ENCODE results near the gene NPC1L1. TPM values are rescaled to one million over a fixed set of nuclear protein-coding genes. Genes with fewer than 3 reads are reported as not detected.

NPC1L1 gene
- total RNA-seq, 2 experiments from 2014 or later, result 0.13 TPM; not detected in 1

DNA sequence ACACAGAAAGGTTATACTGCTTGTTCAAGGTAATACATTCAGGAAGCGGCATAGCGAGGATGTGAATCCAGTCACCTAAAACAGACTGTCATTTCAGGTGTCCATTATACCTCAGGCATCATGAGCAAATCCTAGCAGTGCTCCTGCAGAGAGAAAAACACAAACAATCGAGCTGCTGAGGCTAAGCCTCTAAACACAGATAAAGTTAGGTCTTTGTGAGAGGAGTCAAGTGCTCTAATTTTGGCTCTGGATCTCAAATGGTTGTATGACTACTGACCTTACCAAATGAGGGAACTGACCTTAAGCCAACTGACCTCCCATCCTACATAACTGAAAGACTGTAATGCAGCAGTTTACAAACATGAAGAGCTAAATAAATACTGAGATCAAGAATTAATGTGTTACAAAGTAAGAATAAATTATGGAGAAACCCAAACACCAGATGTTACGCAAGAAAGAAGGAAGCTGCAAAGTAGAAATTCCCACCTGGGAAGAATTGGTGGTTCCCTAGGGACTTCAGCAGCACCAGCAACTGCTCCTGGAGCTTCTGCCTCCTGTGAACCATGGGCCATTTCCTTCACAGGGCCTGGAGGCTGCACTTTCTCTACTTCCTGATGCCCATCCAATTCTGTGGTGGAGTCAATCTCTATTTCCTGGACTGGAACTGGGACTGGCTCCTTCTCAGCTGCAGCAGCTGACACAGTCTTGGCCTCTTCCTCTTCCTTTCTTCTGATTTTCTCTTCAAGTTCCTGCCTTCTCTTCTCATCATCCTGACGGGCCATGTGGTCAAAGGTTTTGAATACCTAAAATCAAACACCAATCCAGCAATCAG, 56.4 kb downstream of the NPC1L1 start:
- POLR2A ChIA-PET, result interaction anchor here (1.0 to 1.1 kb wide), 2 partner anchors 12 to 98 kb away, joined by 3 read pairs; no protein-coding TSS in a partner anchor
- H3K27ac ChIP-seq (ENCODE audit: low read depth, low read length, poor library complexity, severe bottlenecking), result no peak overlapping the region
- intact Hi-C loops (cut with micrococcal nuclease; ENCODE audit: unreplicated experiment), result no loop called here
- TF ChIP-seq, protein P1, sequence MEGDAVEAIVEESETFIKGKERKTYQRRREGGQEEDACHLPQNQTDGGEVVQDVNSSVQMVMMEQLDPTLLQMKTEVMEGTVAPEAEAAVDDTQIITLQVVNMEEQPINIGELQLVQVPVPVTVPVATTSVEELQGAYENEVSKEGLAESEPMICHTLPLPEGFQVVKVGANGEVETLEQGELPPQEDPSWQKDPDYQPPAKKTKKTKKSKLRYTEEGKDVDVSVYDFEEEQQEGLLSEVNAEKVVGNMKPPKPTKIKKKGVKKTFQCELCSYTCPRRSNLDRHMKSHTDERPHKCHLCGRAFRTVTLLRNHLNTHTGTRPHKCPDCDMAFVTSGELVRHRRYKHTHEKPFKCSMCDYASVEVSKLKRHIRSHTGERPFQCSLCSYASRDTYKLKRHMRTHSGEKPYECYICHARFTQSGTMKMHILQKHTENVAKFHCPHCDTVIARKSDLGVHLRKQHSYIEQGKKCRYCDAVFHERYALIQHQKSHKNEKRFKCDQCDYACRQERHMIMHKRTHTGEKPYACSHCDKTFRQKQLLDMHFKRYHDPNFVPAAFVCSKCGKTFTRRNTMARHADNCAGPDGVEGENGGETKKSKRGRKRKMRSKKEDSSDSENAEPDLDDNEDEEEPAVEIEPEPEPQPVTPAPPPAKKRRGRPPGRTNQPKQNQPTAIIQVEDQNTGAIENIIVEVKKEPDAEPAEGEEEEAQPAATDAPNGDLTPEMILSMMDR (conservative IDR thresholded peaks at IDR 0.05; ENCODE audit: low read length), result no peak
- no peak for TF ChIP-seq EZH2phosphoT487 (IDR thresholded peaks at IDR 0.05; ENCODE audit: borderline replicate concordance, low read depth, low read length)
- H3K9me3 ChIP-seq (ENCODE audit: low read length), result peaks cover 20% of the 10 kb centered on the region
- H3K9me2 ChIP-seq (ENCODE audit: insufficient read depth, low read length), result no peaks in the 10 kb centered on the region
- no peak overlapping the region for H2AFZ ChIP-seq (ENCODE audit: low read length)
- peaks cover 26% of the 10 kb centered on the region for H3K4me1 ChIP-seq (ENCODE audit: insufficient read depth, low read length, poor library complexity, severe bottlenecking)
- H4K20me1 ChIP-seq (ENCODE audit: insufficient read depth, low read length), result no peaks in the 10 kb centered on the region
- H3K4me3 ChIP-seq (ENCODE audit: low read depth, low read length, poor library complexity, severe bottlenecking), result no peak overlapping the region
- H3K4me2 ChIP-seq (ENCODE audit: low read length), result no peak overlapping the region
- peaks cover 75% of the 10 kb centered on the region for H3K36me3 ChIP-seq (ENCODE audit: insufficient read depth, low read length)
- DNase-seq (ENCODE audit: low spot score), result no peak
- no TSS peak for BruUV-seq (replicated peaks)
- peaks cover 38% of the 10 kb centered on the region for H3K79me2 ChIP-seq (ENCODE audit: insufficient read depth, low read depth, low read length)
- CTCF ChIA-PET (ENCODE audit: unreplicated experiment), result interaction anchor here (1.2 kb wide), 1 partner anchor 9 kb away, joined by 3 read pairs; no protein-coding TSS in a partner anchor

DNA sequence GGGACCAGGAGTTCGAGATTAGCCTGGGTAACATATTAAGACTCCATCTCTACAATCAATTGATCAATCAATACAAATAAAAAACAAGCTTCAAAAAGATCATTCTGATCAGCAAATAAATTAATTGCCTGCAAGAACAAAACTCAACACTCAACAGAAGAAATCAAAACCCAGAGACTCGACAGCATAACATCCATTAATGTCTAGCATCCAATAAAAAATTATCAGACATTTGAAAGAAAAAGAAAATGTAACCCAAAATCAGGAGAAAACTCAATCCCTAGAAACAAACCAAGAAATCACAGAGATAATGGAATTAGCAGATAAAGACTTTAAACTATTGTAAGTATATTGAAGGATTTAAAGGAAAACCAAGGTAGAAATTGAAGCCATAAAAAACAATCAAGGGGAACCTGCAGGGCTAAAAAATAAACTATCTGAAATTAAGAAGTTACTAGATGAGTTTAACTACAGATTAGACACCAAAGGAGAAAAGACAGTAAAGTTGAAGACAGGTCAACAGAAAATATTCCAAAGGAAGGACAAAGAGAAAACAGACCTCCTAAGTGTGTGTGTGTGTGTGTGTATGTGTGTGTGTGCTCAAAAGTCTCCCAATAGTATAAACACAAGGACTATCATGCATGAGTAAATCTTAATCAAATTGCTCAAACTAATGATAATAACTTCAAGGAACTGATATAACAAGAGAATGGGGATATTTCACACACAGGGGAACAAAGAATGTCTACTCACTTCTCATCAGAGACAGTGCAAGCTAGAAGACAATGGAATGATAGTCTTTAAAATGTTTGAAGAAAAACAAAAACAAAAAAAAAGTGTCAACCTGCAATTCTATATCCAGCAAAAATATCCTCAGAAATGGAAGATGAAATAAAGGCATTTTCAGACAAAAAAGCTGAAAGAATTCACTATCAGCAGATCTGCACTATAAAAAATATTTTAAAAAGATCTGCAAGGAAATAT, 58.3 kb downstream of the NPC1L1 start:
- CTCF ChIA-PET (ENCODE audit: unreplicated experiment), result no interaction called here

More for the DNA sequence above, 58.3 kb downstream of the NPC1L1 start:
- Histone ChIP-seq H3K79me2 (ENCODE audit: insufficient read depth, low read depth, low read length) (peaks cover 22% of the 10 kb centered on the region; the same call in 1 of the 2 replicates), H3K4me3 (ENCODE audit: low read depth, low read length, poor library complexity, severe bottlenecking) (no peak overlapping the region), H3K9me2 (ENCODE audit: insufficient read depth, low read length) (no peaks in the 10 kb centered on the region), H2AFZ (ENCODE audit: low read length) (no peak overlapping the region), H3K9me3 (ENCODE audit: low read length) (peaks cover 20% of the 10 kb centered on the region), H3K4me2 (ENCODE audit: low read length) (no peak overlapping the region), H3K36me3 (ENCODE audit: insufficient read depth, low read length) (peaks cover 86% of the 10 kb centered on the region), H3K4me1 (ENCODE audit: insufficient read depth, low read length, poor library complexity, severe bottlenecking) (peaks cover 14% of the 10 kb centered on the region), H3K27ac (ENCODE audit: low read depth, low read length, poor library complexity, severe bottlenecking) (no peak overlapping the region), H4K20me1 (ENCODE audit: insufficient read depth, low read length) (no peaks in the 10 kb centered on the region)
- POLR2A ChIA-PET, result interaction anchor here (0.7 to 4.1 kb wide), 2 partner anchors 8 to 381 kb away, joined by 3 to 17 read pairs; partner anchors contain the start of gene NUDCD3
- no TSS peak for BruUV-seq (replicated peaks)
- no peak for DNase-seq (ENCODE audit: low spot score)
- no peak for TF ChIP-seq EZH2phosphoT487 (IDR thresholded peaks at IDR 0.05; ENCODE audit: borderline replicate concordance, low read depth, low read length)
- TF ChIP-seq, protein P1 (conservative IDR thresholded peaks at IDR 0.05; ENCODE audit: low read length), result no peak
- intact Hi-C loops (cut with micrococcal nuclease; ENCODE audit: unreplicated experiment), result no loop called here

Measured in OCI-LY7 (cell line).